Lung (tissue), 12 donors: Measurements from ENCODE around the gene SPECC1L. TPM values are rescaled to one million over a fixed set of nuclear protein-coding genes. Genes with fewer than 3 reads are reported as not detected.

Experiments
- ATAC-seq: fragments of 200-7000 bp; cut with Tn5 transposase; one replicate; pipeline ENCODE4 v1.9.1; 2020; ENCODE audit warnings: moderate number of reproducible peaks; ENCODE audit not compliant: insufficient read depth, low FRiP score
- DNase-seq, 3 donors: peaks; one replicate each; pipeline ENCODE4 v3.0.0-alpha.2; 2013 to 2017
- H3K27ac ChIP-seq, 2 donors: one replicate each; pipeline ENCODE4 v1.5.1; 2013; ENCODE audit warnings: mild to moderate bottlenecking in 2 of 2, moderate library complexity in 2 of 2, control low read depth in 1 of 2, inconsistent platforms in 1 of 2, low read depth in 1 of 2, low read length in 1 of 2
- H3K27me3 ChIP-seq, 3 donors: one replicate each; pipeline ENCODE4 v1.5.1; 2013; ENCODE audit warnings: low read length in 2 of 3; ENCODE audit not compliant: control insufficient read depth in 3 of 3, insufficient read depth in 3 of 3
- H3K36me3 ChIP-seq, 4 donors: one replicate each; pipeline ENCODE4 v1.5.1; 2013; ENCODE audit warnings: low read length in 4 of 4, mild to moderate bottlenecking in 1 of 4, moderate library complexity in 1 of 4; ENCODE audit not compliant: control insufficient read depth in 4 of 4, insufficient read depth in 4 of 4
- H3K4me1 ChIP-seq, 5 donors: one replicate each; pipeline ENCODE4 v1.5.1; 2013; ENCODE audit warnings: low read length in 5 of 5, mild to moderate bottlenecking in 2 of 5, moderate library complexity in 1 of 5; ENCODE audit not compliant: control insufficient read depth in 5 of 5, insufficient read depth in 5 of 5
- H3K4me3 ChIP-seq: one replicate; pipeline ENCODE4 v1.5.1; 2013; ENCODE audit warnings: mild to moderate bottlenecking, control low read depth, moderate library complexity
- H3K9ac ChIP-seq, 2 donors: one replicate each; pipeline ENCODE4 v1.5.1; 2013; ENCODE audit warnings: low read length in 2 of 2, control low read depth in 1 of 2; ENCODE audit not compliant: insufficient read depth in 1 of 2
- H3K9me3 ChIP-seq, 4 donors: one replicate each; pipeline ENCODE4 v1.5.1; 2013; ENCODE audit warnings: low read length in 3 of 4, mild to moderate bottlenecking in 1 of 4, moderate library complexity in 1 of 4; ENCODE audit not compliant: control insufficient read depth in 4 of 4, insufficient read depth in 3 of 4
- CTCF ChIP-seq: IDR thresholded peaks from 2 replicates; pipeline ENCODE4 v1.5.1; 2012; ENCODE audit warnings: mild to moderate bottlenecking; ENCODE audit errors: control extremely low read depth, extremely low read depth
- WGBS, 2 donors: extraction: QIAGEN DNeasy Blood & Tissue Kit; methylation state at CpG; one replicate each; pipeline ENCODE4 v1.1.7; 2013; 5-methylcytosine and 5-hydroxymethylcytosine counted together
- polyA plus RNA-seq, 2 donors: library from polyadenylated mRNA; stranded (reverse); fragments of 200-250 nt; gene quantifications; one replicate each; pipeline ENCODE4 v1.2.1, GENCODE V29; 2013
- total RNA-seq, 2 donors: library from RNA; depleted of rRNA in 1 of 2; stranded (reverse); fragments of >200 nt in 1 of 2; gene quantifications; one replicate each; pipeline ENCODE4 v1.2.1, GENCODE V29; 2014 to 2021
- donor health status: control.
- donor health status: control.
- donor health status: Bipolar disorder and iron deficiency.
- donor health status: healthy.
- donor health status: DM: yes; HTN: yes; CAD: no.

Gene SPECC1L
- total and polyA plus RNA-seq, 4 donors, result 10.4 to 83.9 (median 37.8) TPM

GRCh38 chr22:24417200-24417599 lies 146.6 kb downstream of the SPECC1L start:
- ATAC-seq (no peak), DNase-seq (no peak)
- H3K9ac ChIP-seq, result no peak overlapping the region
- H3K27ac ChIP-seq, result no peak overlapping the region
- peaks cover 3 to 39% (median 25%) of the 10 kb centered on the region in 4 donors for H3K36me3 ChIP-seq
- H3K9me3 ChIP-seq, result no peaks in the 10 kb centered on the region
- no peak overlapping the region for H3K4me3 ChIP-seq
- peaks cover 0 to 19% (median 0%) of the 10 kb centered on the region in 5 donors for H3K4me1 ChIP-seq
- H3K27me3 ChIP-seq, result no peaks in the 10 kb centered on the region
- TF ChIP-seq CTCF, result no peak
- 85 to 92% methylated on average over 7 of the region's 7 CpGs for WGBS, 2 donors

GRCh38 chr22:24417901-24418641 lies 147.4 kb downstream of the SPECC1L start:
- Histone ChIP-seq H3K9ac (no peak overlapping the region), H3K36me3 (peaks cover 3 to 33% (median 18%) of the 10 kb centered on the region in 4 donors), H3K4me3 (no peak overlapping the region), H3K4me1 (peaks cover 0 to 21% (median 0%) of the 10 kb centered on the region in 5 donors), H3K27ac (no peak overlapping the region), H3K9me3 (no peaks in the 10 kb centered on the region), H3K27me3 (no peaks in the 10 kb centered on the region)
- no peak for TF ChIP-seq CTCF
- 86 to 89% methylated on average over 16 of the region's 16 CpGs for WGBS, 2 donors
- ATAC-seq (no peak), DNase-seq (no peak)

GRCh38 chr22:24418786-24419474 lies 148.3 kb downstream of the SPECC1L start:
- peaks cover 3 to 30% (median 17%) of the 10 kb centered on the region in 4 donors for H3K36me3 ChIP-seq
- ATAC-seq, result no peak
- H3K4me3 ChIP-seq, result no peak overlapping the region

More at GRCh38 chr22:24418786-24419474, 148.3 kb downstream of the SPECC1L start:
- DNase-seq, result no peak
- Histone ChIP-seq H3K27ac (no peak overlapping the region), H3K9me3 (no peaks in the 10 kb centered on the region), H3K27me3 (no peaks in the 10 kb centered on the region), H3K9ac (no peak overlapping the region), H3K4me1 (peaks cover 0 to 21% (median 0%) of the 10 kb centered on the region in 5 donors)
- WGBS, 2 donors, result 62 to 83% methylated on average over 16 of the region's 16 CpGs
- TF ChIP-seq CTCF, result no peak
